GM10248 (cell line): ENCODE data around the gene GLT6D1.

ENCODE experiments used
- CTCF ChIA-PET: fragments of 300-600 bp; sonication (Branson Sonifier 250); formaldehyde crosslinking; extraction: SDS; loops from one replicate; lab custom pipeline; 2021; ENCODE audit warnings: antibody characterized with exemption; lab: Yijun Ruan, JAX
- POLR2A ChIA-PET: fragments of 350-650 bp; sonication (Branson Sonifier 250); formaldehyde crosslinking; extraction: SDS; loops from one replicate; lab custom pipeline; 2020; ENCODE audit warnings: antibody characterized with exemption; lab: Yijun Ruan, JAX
- DNase-seq: peaks from one replicate; pipeline ENCODE4 v3.0.0; 2012; ENCODE audit errors: extremely low spot score
- TF ChIP-seq, protein P1 (sequence below): IDR thresholded peaks from 2 replicates; pipeline ENCODE4 v1.5.1; 2012; ENCODE audit warnings: mild to moderate bottlenecking, low read depth; ENCODE audit errors: extremely low read depth, missing control alignments, control extremely low read depth

GLT6D1 gene

DNA sequence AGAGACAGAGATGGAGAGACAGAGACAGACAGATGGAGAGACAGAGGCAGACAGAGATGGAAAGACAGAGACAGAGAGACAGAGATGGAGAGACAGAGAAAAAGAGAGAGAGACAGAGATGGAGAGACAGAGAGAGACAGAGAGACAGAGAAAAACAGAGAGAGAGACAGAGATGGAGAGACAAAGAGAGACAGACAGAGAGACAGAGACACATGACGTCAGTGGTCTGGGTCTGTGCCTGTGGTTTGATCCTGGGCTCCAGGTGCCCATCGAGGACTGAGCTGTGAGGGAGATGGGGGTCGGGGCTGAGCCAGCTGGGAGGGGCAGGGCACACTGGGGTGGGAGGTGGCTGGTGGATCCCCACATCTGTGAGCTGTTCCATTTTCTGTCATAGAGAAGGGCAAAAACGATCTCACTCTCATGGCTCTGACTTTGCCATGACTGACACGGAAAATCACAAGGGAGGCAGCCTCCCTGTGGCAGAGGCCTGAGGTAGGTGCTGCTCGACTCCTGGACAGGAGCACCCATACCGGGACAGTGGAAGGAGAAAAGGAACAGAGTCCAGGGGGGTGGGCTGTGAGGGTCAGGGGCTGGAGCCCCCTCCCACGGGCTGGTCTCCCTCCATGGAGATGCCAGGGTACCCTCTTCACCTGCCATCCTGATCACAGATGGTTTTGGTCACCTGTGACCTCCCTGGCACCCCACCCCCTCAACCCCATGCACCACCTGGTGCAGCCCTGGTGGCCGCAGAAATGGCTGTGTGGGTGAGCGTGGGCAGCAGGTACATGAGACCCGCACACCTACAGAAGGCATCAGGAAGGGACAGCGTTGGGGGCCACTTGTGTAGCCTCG lies 28.8 kb downstream of the GLT6D1 start:
- TF ChIP-seq, protein P1, sequence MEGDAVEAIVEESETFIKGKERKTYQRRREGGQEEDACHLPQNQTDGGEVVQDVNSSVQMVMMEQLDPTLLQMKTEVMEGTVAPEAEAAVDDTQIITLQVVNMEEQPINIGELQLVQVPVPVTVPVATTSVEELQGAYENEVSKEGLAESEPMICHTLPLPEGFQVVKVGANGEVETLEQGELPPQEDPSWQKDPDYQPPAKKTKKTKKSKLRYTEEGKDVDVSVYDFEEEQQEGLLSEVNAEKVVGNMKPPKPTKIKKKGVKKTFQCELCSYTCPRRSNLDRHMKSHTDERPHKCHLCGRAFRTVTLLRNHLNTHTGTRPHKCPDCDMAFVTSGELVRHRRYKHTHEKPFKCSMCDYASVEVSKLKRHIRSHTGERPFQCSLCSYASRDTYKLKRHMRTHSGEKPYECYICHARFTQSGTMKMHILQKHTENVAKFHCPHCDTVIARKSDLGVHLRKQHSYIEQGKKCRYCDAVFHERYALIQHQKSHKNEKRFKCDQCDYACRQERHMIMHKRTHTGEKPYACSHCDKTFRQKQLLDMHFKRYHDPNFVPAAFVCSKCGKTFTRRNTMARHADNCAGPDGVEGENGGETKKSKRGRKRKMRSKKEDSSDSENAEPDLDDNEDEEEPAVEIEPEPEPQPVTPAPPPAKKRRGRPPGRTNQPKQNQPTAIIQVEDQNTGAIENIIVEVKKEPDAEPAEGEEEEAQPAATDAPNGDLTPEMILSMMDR: no peak
- CTCF ChIA-PET: no interaction called here
- POLR2A ChIA-PET: no interaction called here
- no peak for DNase-seq

DNA sequence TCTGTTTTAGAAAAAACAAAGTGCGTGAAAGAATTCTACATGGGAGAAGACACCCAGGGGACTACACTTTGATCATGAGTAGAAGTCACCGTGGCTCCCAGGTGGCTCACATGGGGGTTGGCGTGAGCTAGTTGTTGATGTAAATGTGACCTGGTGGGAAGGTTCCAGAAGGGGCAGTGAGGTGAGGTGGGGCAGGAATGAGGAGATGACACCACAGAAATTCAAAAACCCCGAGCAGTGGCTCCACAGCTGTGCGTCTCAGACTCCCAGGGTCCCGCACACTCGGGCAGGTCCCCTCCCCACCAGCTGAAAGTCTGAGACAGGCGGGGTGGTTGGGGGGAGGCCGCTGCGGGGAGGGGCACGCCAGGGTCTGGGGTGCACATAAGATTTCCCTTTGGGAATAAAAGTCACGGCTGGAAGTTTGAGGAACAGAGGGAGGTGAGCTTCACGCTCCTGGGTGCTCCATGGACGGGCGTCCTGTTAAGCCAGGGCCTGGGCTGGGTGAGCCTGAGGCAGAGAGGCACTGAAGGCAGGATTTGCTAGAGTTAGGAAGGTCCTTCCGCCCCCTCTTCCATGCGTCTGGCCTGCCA lies 29.9 kb downstream of the GLT6D1 start:
- no peak for DNase-seq
- ChIA-PET POLR2A (no interaction called here), CTCF (interaction anchor here (0.8 kb wide), 1 partner anchor 11 kb away, joined by 3 read pairs; no protein-coding TSS in a partner anchor)
- TF ChIP-seq, protein P1: no peak

DNA sequence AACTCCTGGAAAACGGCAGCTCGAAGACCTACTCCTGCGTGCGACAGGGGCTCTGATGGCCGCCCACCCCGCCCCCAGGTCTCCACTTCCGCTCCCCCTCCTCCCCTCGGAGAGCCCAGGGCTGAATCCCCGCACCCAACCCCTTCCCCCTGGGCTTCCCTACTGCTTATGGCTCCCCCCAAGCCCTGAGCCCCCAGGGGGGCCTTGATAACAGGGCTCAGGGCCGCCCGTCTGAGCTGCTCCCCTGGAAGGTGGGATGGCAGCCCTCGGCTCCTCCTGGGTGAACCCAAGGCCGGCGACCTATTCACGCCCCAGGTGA lies 30.4 kb downstream of the GLT6D1 start:
- CTCF ChIA-PET: interaction anchor here (0.8 kb wide), 1 partner anchor 10 kb away, joined by 3 read pairs; no protein-coding TSS in a partner anchor
- POLR2A ChIA-PET: no interaction called here
- TF ChIP-seq, protein P1: no peak
- DNase-seq: no peak

DNA sequence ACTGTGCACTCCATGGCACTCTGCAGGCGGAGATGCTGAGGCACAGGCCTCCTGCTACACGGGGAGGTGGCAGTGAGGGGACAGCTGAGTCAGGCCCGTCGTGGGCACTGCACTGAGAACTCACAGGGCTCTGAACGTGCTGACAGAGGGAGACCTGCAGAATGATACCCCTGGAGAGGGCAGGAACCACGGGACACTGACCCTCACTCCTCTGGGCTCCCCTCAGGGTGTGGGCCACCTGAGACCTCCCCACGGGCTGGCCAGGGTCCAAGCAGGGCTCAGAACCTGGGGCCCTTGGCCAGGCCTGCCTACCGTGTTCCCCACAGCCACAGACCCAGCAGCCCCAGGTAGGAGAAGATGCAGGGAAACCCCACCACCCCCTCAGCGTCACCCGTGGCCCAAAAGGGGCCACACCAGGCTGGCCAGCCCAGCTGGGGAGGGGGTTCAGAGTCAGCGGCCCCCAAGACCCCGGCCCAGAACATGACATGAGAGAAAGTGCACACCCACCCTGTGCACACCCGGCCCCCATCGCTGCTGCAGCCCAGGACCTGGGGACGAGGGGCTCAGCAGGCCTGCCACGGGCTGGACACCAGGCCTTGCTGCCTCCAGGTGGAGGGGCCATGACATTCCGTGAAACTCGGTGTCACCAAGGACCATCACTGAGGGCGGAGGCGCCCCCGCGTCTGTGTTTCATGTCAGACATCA lies 30.9 kb downstream of the GLT6D1 start:
- POLR2A ChIA-PET: no interaction called here
- CTCF ChIA-PET: interaction anchor here (0.8 kb wide), 1 partner anchor 10 kb away, joined by 3 read pairs; no protein-coding TSS in a partner anchor

DNA sequence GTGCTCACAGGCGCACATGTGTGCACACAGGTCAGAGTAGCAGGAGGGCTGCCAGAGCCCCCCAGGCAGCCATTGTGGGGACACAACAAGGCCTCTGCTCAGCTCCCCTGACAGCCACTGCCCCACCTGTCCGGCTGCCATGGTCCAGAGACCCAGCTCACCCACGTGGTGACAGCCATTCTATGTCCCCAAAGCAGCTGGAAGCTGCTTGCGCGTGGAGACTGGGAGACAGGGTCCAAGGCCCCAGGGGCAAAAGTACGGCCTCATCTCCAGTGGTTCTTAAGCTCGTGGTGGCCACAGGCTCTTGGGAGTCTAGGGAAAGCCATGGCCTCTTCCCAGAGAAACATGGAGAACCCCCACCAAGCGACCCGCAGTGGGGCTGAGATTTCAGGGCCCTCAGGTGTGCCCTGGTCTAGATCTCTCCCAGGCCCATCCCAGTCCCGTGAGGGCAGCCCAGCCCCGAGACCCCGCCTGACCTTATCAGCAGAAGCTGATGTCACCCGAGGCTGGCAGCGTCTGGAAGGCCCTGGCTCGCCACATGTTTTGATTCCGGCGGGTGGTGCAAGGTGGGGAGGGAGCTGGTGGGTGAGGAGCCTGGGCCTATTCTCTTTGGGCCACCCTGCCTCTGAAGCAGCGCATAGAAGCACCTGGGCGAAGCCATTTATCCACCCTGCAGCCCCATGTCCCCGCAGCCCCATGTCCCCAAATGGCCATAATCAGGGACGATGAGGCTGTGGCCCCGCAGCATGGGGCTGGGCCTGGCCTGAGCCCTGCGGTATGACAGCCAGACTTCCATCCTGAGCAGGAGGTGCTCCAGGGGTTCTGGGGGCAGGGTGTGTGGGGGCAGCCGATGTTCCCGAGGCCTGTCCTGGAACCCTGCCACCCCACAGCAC lies 31.7 kb downstream of the GLT6D1 start:
- CTCF ChIA-PET: interaction anchor here (1.2 kb wide), 1 partner anchor 11 kb away, joined by 3 read pairs; no protein-coding TSS in a partner anchor
- POLR2A ChIA-PET: no interaction called here
- TF ChIP-seq, protein P1: no peak
- DNase-seq: no peak

More for the DNA sequence above, 30.9 kb downstream of the GLT6D1 start:
- DNase-seq: no peak
- TF ChIP-seq, protein P1: no peak
